ENCODE measurements around the gene KIF6. TPM values are rescaled to one million over a fixed set of nuclear protein-coding genes. Genes with fewer than 3 reads are reported as not detected.

The KIF6 gene
- total and polyA plus RNA-seq, 2 of the 8 experiments (the other 6 are each of a cell fraction or from before 2014, with no cell fraction given): 0.53 to 0.65 TPM

GRCh38 chr6:39543095-39543494, 182.1 kb downstream of the KIF6 start:
- no peak overlapping the region for H3K4ac ChIP-seq (replicated peaks; ENCODE audit: insufficient read length, low read depth, low read length)
- no peak overlapping the region for H3K4me2 ChIP-seq (ENCODE audit: insufficient read depth in 1 of 2, low read depth in 2 of 2, low read length in 2 of 2)
- 89% methylated on average over 2 of the region's 2 CpGs; no CpG with 5 or more reads in 1 of the 2 experiments for WGBS, 2 experiments (ENCODE audit: extremely low coverage in 1 of 2, insufficient coverage in 1 of 2, insufficient read length in 1 of 2, insufficient replicate concordance in 2 of 2, low coverage in 1 of 2, low lambda C conversion rate in 2 of 2, missing lambda C conversion rate in 1 of 2)
- TF ChIP-seq HDAC6 (IDR thresholded peaks at IDR 0.05; ENCODE audit: low read depth, low read length) (no peak), CHD1 (IDR thresholded peaks at IDR 0.05; ENCODE audit: low read depth, low read length) (no peak), SP4 (IDR thresholded peaks at IDR 0.05; ENCODE audit: low read length) (no peak), POU5F1 (IDR thresholded peaks at IDR 0.05; ENCODE audit: low read depth, low read length) (no peak)

More at GRCh38 chr6:39543095-39543494, 182.1 kb downstream of the KIF6 start:
- Histone ChIP-seq H3K9ac (replicated peaks in 1 of 4; ENCODE audit: extremely low read depth in 1 of 4, low read depth in 3 of 4, low read length in 3 of 4) (no peak overlapping the region), H3K27me3 (replicated peaks in 1 of 4; ENCODE audit: control insufficient read depth in 3 of 4, extremely low read depth in 1 of 4, insufficient read depth in 3 of 4, low read length in 3 of 4) (no peaks in the 10 kb centered on the region), H3K27ac (ENCODE audit: low read depth, low read length) (no peak overlapping the region), H3K23me2 (ENCODE audit: low read depth, low read length) (no peaks in the 10 kb centered on the region), H4K8ac (ENCODE audit: extremely low read depth, insufficient read depth, low read length) (no peak overlapping the region), H3K4me3 (ENCODE audit: extremely low read depth in 1 of 4, insufficient read depth in 2 of 4, low read depth in 3 of 4, low read length in 4 of 4) (no peak overlapping the region), H3K9me3 (ENCODE audit: insufficient read depth in 2 of 2, low read depth in 1 of 2, low read length in 1 of 2) (no peaks in the 10 kb centered on the region), H3K79me1 (ENCODE audit: low read depth, low read length) (no peaks in the 10 kb centered on the region), H2BK20ac (ENCODE audit: low read length) (no peak overlapping the region), H3K56ac (replicated peaks; ENCODE audit: insufficient read length, low read depth, low read length) (no peak overlapping the region), H3K14ac (ENCODE audit: insufficient read length) (no peak overlapping the region), H2BK12ac (ENCODE audit: low read depth, low read length) (no peak overlapping the region; the same call in 1 of the 2 replicates), H3K4me1 (replicated peaks in 1 of 4; ENCODE audit: control insufficient read depth in 3 of 4, insufficient read depth in 4 of 4, low read length in 3 of 4) (no peaks in the 10 kb centered on the region), H2AFZ (ENCODE audit: low read length) (no peak overlapping the region), H2BK5ac (ENCODE audit: low read depth, low read length) (no peak overlapping the region), H4K5ac (ENCODE audit: insufficient read length, low read depth, low read length) (no peak overlapping the region), H3K18ac (ENCODE audit: extremely low read depth, low read length) (no peak overlapping the region), H3K36me3 (ENCODE audit: control insufficient read depth in 2 of 4, insufficient read depth in 4 of 4, low read length in 3 of 4) (no peaks in the 10 kb centered on the region), H3K79me2 (ENCODE audit: control insufficient read depth in 1 of 2, insufficient read depth in 2 of 2, low read length in 2 of 2) (no peaks in the 10 kb centered on the region), H3K23ac (ENCODE audit: insufficient read length) (no peak overlapping the region), H4K91ac (replicated peaks; ENCODE audit: insufficient read length, low read length) (no peak overlapping the region), H2BK120ac (replicated peaks; ENCODE audit: low read depth, low read length) (no peak overlapping the region), H2AK5ac (ENCODE audit: low read depth, low read length) (no peak overlapping the region), H2BK15ac (ENCODE audit: low read length) (no peak overlapping the region), H4K20me1 (replicated peaks in 1 of 2; ENCODE audit: control insufficient read depth in 1 of 2, insufficient read depth in 2 of 2, low read length in 2 of 2) (no peaks in the 10 kb centered on the region)
- ChIA-PET CTCF (ENCODE audit: partially characterized antibody) (interaction anchor here (0.6 to 0.9 kb wide), 3 partner anchors 18 to 168 kb away, joined by 3 read pairs; no protein-coding TSS in a partner anchor), POLR2A (ENCODE audit: partially characterized antibody) (no interaction called here)
- FAIRE-seq: no peak
- DNase-seq (ENCODE audit: low read depth in 1 of 2, low spot score in 2 of 2): no peak

All from H1 (cell line).